Measurements from ENCODE around the gene B3GNT9.
A peak's percentile ranks its signal among the peaks of the same experiment; 100 is the strongest.

B3GNT9 gene

GRCh38 chr16:67184995-67185650, 34.3 kb upstream of the B3GNT9 start:
- DNase-seq, result peak; percentile 94

- DNase-seq, result no peak
These were observed 33.7 kb upstream of the B3GNT9 start for GRCh38 chr16:67184453-67184994.

- DNase-seq, result peak; percentile 97
These were observed 33.0 kb upstream of the B3GNT9 start, which contains the start of gene MATCAP1 for GRCh38 chr16:67183627-67184452. MATCAP1 (minus strand) TSS chr16:67183963; CDS start chr16:67180610, 3,353 bp downstream.

- DNase-seq, result no peak
These were observed 32.5 kb upstream of the B3GNT9 start for GRCh38 chr16:67183284-67183626.

- no peak for DNase-seq
These were observed 31.5 kb upstream of the B3GNT9 start for GRCh38 chr16:67182288-67182687.

- no peak for DNase-seq
These were observed 30.5 kb upstream of the B3GNT9 start for GRCh38 chr16:67181346-67181745.

GRCh38 chr16:67180166-67180565, 29.4 kb upstream of the B3GNT9 start:
- no peak for DNase-seq

GRCh38 chr16:67179421-67180080, 28.8 kb upstream of the B3GNT9 start:
- DNase-seq, result no peak

GRCh38 chr16:67177743-67178699, 27.2 kb upstream of the B3GNT9 start:
- peak; percentile 76 for DNase-seq

- DNase-seq, result no peak
These were observed 25.9 kb upstream of the B3GNT9 start for GRCh38 chr16:67176662-67177061.

- DNase-seq, result no peak
These were observed 24.0 kb upstream of the B3GNT9 start for GRCh38 chr16:67174706-67175231.

GRCh38 chr16:67173808-67174705, 23.3 kb upstream of the B3GNT9 start:
- DNase-seq, result peak; percentile 81

- no peak for DNase-seq
These were observed 22.5 kb upstream of the B3GNT9 start for GRCh38 chr16:67173323-67173722.

GRCh38 chr16:67170949-67171649, 20.3 kb upstream of the B3GNT9 start:
- DNase-seq, result no peak

- DNase-seq, result peak; percentile 79
These were observed 19.6 kb upstream of the B3GNT9 start, which contains the start of gene NOL3 for GRCh38 chr16:67170168-67170948. NOL3 (plus strand) TSS chr16:67170538.

- DNase-seq, result no peak
These were observed 18.9 kb upstream of the B3GNT9 start for GRCh38 chr16:67169642-67170167.

GRCh38 chr16:67169011-67169451, 18.2 kb upstream of the B3GNT9 start:
- DNase-seq, result no peak

GRCh38 chr16:67167588-67167987, 16.8 kb upstream of the B3GNT9 start:
- no peak for DNase-seq

GRCh38 chr16:67166598-67167168, 15.9 kb upstream of the B3GNT9 start:
- DNase-seq, result no peak
